ENCODE results near the gene ATP7B. TPM values are rescaled to one million over a fixed set of nuclear protein-coding genes. Genes with fewer than 3 reads are reported as not detected.

ATP7B gene
- total and polyA plus RNA-seq, 2 of the 4 experiments (the other 2 are of a cell fraction) = 2.7 to 2.9 TPM

DNA sequence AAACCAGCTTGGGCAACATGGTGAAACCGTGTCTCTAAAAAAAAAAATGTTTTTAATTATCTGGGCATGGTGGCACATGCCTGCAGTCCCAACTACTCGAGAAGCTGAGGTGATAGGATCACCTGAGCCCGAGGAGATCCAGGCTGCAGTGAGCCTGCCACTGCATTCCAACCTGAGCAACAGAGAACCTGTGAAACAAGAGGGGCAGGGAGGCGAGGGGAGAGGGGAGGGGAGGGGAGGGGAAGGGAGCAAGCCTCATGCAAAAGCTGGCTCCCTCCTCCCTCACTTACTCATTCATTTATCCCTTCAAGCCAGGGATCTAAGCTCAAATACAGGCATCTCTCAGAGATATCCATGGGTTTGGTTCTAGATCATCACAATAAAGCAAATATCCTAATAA, 8.9 kb downstream of the ATP7B start:
- Histone ChIP-seq H2AK5ac (ENCODE audit: low read depth, low read length) (no peak overlapping the region), H3K9me1 (ENCODE audit: insufficient read depth, low read length) (no peaks in the 10 kb centered on the region), H3K27me3 (ENCODE audit: control insufficient read depth, insufficient read depth, low read length) (peaks cover 28% of the 10 kb centered on the region), H3K9ac (ENCODE audit: low read depth, low read length) (no peak overlapping the region), H2BK15ac (ENCODE audit: low read depth, low read length) (no peak overlapping the region), H4K8ac (ENCODE audit: low read depth in 2 of 2, low read length in 2 of 2) (no peak overlapping the region), H4K20me1 (ENCODE audit: insufficient read depth, low read length) (peaks cover 5% of the 10 kb centered on the region; the same call in 1 of the 2 replicates), H3K79me1 (ENCODE audit: low read depth in 1 of 2, low read length in 2 of 2) (no peaks in the 10 kb centered on the region), H3K4me1 (ENCODE audit: control insufficient read depth, insufficient read depth, low read length) (peaks cover 12% of the 10 kb centered on the region), H3K36me3 (ENCODE audit: control insufficient read depth, insufficient read depth, low read length) (no peaks in the 10 kb centered on the region), H2BK20ac (ENCODE audit: low read depth, low read length) (no peak overlapping the region), H4K91ac (ENCODE audit: insufficient read depth, low read depth, low read length) (no peak overlapping the region), H3K4me2 (ENCODE audit: low read depth, low read length) (no peak overlapping the region), H3K4me3 (ENCODE audit: insufficient read depth, low read depth, low read length) (no peak overlapping the region), H3K9me3 (ENCODE audit: control insufficient read depth, insufficient read depth, low read length) (no peaks in the 10 kb centered on the region), H3K4ac (ENCODE audit: low read depth, low read length) (no peak overlapping the region), H3K14ac (replicated peaks; ENCODE audit: low read depth, low read length) (no peak overlapping the region), H2AK9ac (replicated peaks; ENCODE audit: low read depth, low read length, poor library complexity) (no peak overlapping the region), H3K56ac (ENCODE audit: extremely low read depth, insufficient read depth, low read length) (no peak overlapping the region), H3K27ac (ENCODE audit: insufficient read depth, low read length) (no peak overlapping the region), H4K5ac (ENCODE audit: low read depth, low read length) (no peak overlapping the region), H3K23ac (ENCODE audit: low read depth, low read length) (no peak overlapping the region), H2AFZ (replicated peaks; ENCODE audit: low read length, poor library complexity) (no peak overlapping the region), H3K18ac (ENCODE audit: low read depth, low read length) (no peak overlapping the region), H2BK5ac (ENCODE audit: low read depth, low read length, poor library complexity, severe bottlenecking) (no peak overlapping the region), H2BK120ac (ENCODE audit: low read depth, low read length) (no peak overlapping the region)
- in situ Hi-C loops (cut with MboI; ENCODE audit: low sequenced_read_pairs) = loop anchor here (5.0 to 25.0 kb wide), 2 partner anchors 125 to 460 kb away; partner anchors contain the start of genes CKAP2, NEK5 and VPS36
- TF ChIP-seq NFE2L2 (IDR thresholded peaks at IDR 0.05; ENCODE audit: low read depth, low read length) = no peak
- TF ChIP-seq, protein P1, sequence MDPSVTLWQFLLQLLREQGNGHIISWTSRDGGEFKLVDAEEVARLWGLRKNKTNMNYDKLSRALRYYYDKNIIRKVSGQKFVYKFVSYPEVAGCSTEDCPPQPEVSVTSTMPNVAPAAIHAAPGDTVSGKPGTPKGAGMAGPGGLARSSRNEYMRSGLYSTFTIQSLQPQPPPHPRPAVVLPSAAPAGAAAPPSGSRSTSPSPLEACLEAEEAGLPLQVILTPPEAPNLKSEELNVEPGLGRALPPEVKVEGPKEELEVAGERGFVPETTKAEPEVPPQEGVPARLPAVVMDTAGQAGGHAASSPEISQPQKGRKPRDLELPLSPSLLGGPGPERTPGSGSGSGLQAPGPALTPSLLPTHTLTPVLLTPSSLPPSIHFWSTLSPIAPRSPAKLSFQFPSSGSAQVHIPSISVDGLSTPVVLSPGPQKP (IDR thresholded peaks at IDR 0.05; ENCODE audit: borderline replicate concordance, low read depth, low read length) = no peak
- TF ChIP-seq SMC3 (IDR thresholded peaks at IDR 0.05; ENCODE audit: low read depth, low read length) = no peak
- no peak for TF ChIP-seq FOS (IDR thresholded peaks at IDR 0.05; ENCODE audit: low read depth, low read length)
- no peak for TF ChIP-seq RCOR1 (IDR thresholded peaks at IDR 0.05; ENCODE audit: insufficient replicate concordance, low read length)
- no peak for TF ChIP-seq CHD1 (IDR thresholded peaks at IDR 0.05; ENCODE audit: low read depth, low read length)
- no peak for TF ChIP-seq CEBPB (IDR thresholded peaks at IDR 0.05; ENCODE audit: low read depth, low read length)
- TF ChIP-seq, protein P2, sequence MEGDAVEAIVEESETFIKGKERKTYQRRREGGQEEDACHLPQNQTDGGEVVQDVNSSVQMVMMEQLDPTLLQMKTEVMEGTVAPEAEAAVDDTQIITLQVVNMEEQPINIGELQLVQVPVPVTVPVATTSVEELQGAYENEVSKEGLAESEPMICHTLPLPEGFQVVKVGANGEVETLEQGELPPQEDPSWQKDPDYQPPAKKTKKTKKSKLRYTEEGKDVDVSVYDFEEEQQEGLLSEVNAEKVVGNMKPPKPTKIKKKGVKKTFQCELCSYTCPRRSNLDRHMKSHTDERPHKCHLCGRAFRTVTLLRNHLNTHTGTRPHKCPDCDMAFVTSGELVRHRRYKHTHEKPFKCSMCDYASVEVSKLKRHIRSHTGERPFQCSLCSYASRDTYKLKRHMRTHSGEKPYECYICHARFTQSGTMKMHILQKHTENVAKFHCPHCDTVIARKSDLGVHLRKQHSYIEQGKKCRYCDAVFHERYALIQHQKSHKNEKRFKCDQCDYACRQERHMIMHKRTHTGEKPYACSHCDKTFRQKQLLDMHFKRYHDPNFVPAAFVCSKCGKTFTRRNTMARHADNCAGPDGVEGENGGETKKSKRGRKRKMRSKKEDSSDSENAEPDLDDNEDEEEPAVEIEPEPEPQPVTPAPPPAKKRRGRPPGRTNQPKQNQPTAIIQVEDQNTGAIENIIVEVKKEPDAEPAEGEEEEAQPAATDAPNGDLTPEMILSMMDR (conservative IDR thresholded peaks at IDR 0.05; ENCODE audit: low read depth, low read length) = no peak
- TF ChIP-seq MAFK (IDR thresholded peaks at IDR 0.05; ENCODE audit: low read depth, low read length) = no peak
- BruUV-seq (replicated peaks) = no TSS peak
- no peak for DNase-seq
- intact Hi-C loops (cut with micrococcal nuclease) = loop anchor here (5.0 kb wide), 1 partner anchor 200 kb away; no protein-coding TSS in a partner anchor
- dilution Hi-C loops (cut with HindIII; ENCODE audit: low sequenced_read_pairs, unreplicated experiment) = no loop called here
- no peak for ATAC-seq (ENCODE audit: low read depth)
- POLR2A ChIA-PET (ENCODE audit: unreplicated experiment) = no interaction called here
- CTCF ChIA-PET = interaction anchor here (0.6 kb wide), 1 partner anchor 527 kb away, joined by 5 read pairs; no protein-coding TSS in a partner anchor
- no CpG with 5 or more reads among the region's 4 CpGs for WGBS, 2 experiments (ENCODE audit: extremely low coverage in 2 of 2, insufficient read length in 1 of 2)

All from IMR-90 (cell line).